ENCODE measurements around the gene ANO1.

ANO1 gene

DNA sequence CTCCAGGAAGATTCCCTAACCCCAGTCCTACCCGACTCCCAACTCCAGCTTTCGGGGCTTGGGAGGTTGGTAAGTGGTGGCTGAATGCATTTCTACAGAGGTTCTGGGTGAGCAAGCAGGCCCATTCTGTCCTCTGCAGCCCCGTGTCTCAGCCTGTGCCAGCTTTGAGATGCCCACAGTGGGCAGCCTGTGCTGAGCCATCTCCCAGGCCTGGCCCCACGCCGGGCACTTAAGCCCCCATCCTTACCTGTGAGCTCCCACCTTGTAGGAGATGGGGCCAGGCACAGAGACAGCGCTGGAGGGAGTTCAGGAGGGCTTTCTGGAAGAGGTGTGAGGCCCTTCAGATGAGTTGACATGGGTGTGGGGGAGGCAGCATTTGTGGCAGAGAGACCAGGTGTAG, 54.5 kb downstream of the ANO1 start:
- no peak overlapping the region for H3K27ac ChIP-seq
- no peak for TF ChIP-seq ZFX (IDR thresholded peaks at IDR 0.05; ENCODE audit: borderline replicate concordance)
- TF ChIP-seq, protein P1, sequence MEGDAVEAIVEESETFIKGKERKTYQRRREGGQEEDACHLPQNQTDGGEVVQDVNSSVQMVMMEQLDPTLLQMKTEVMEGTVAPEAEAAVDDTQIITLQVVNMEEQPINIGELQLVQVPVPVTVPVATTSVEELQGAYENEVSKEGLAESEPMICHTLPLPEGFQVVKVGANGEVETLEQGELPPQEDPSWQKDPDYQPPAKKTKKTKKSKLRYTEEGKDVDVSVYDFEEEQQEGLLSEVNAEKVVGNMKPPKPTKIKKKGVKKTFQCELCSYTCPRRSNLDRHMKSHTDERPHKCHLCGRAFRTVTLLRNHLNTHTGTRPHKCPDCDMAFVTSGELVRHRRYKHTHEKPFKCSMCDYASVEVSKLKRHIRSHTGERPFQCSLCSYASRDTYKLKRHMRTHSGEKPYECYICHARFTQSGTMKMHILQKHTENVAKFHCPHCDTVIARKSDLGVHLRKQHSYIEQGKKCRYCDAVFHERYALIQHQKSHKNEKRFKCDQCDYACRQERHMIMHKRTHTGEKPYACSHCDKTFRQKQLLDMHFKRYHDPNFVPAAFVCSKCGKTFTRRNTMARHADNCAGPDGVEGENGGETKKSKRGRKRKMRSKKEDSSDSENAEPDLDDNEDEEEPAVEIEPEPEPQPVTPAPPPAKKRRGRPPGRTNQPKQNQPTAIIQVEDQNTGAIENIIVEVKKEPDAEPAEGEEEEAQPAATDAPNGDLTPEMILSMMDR (IDR thresholded peaks at IDR 0.05), result no peak

DNA sequence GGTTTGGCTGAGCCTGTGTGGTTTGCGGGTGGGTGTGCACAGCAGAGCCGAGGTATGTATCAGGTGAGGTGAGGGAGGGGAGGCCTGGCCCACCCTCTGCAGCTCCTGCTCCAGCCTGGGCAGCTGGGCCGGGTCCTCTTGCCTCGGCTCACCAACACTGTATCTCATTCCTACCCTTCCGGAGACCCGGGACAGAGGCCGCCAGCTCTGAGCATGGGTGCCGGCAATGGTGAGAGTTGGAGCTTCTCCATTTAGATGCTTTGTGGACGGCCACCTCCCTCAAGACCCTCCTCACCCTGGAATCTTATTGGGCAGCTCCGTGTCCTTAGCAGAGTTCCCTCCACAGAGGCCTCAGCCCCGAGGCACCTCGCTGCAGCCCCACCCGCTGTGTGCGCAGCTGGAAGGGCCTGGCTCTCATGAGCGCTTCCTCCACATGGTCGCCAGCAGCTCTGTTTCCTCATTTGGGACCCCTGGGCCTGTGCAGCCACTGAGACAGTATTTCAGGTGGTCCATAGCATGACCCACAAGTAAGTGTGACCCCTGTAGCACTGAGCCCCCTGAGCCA, 55.7 kb downstream of the ANO1 start:
- H3K27ac ChIP-seq, result no peak overlapping the region
- no peak for TF ChIP-seq ZFX (IDR thresholded peaks at IDR 0.05; ENCODE audit: borderline replicate concordance)
- TF ChIP-seq, protein P1 (IDR thresholded peaks at IDR 0.05), result no peak

DNA sequence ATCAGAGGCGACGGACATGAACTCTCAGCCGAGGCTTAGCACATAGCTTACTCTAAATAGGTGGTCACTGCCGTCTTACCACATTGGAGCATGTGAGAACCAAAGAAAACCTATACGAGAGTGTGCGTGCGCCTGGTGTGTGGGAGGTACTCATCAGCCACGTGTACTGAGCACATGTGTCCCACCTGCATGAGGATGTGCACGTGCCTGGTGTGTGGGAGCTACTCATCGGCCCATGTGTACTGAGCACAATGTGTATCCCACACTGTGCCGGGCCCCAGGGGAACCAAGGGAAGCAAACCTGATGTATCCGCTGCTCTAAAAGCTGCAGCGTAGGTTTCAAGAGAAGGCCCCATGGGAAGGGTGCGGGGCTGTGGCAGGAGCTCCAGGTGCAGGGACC, 56.4 kb downstream of the ANO1 start:
- H3K27ac ChIP-seq, result no peak overlapping the region
- TF ChIP-seq ZFX (IDR thresholded peaks at IDR 0.05; ENCODE audit: borderline replicate concordance), result no peak
- TF ChIP-seq, protein P1 (IDR thresholded peaks at IDR 0.05), result no peak

DNA sequence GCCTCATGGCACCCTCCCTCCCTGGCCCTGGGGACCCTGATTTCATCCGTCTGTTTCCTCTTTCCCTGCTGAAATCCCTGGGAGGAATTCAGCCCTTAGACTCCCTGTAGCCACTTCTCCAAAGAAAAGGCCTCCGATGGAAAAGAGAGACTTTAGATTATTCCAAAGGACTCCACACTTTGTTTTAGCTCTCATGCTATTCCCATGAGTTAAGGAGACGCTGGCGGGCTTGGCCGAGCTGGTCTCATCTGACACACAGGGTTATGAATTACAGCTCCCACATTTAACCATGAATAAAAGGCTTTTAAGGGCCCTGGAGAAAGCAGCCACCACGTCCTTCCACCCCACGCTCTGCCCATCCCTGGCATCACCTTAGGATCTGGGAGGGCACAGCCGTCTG, 57.0 kb downstream of the ANO1 start:
- TF ChIP-seq, protein P1 (IDR thresholded peaks at IDR 0.05), result no peak
- no peak for TF ChIP-seq ZFX (IDR thresholded peaks at IDR 0.05; ENCODE audit: borderline replicate concordance)
- no peak overlapping the region for H3K27ac ChIP-seq

DNA sequence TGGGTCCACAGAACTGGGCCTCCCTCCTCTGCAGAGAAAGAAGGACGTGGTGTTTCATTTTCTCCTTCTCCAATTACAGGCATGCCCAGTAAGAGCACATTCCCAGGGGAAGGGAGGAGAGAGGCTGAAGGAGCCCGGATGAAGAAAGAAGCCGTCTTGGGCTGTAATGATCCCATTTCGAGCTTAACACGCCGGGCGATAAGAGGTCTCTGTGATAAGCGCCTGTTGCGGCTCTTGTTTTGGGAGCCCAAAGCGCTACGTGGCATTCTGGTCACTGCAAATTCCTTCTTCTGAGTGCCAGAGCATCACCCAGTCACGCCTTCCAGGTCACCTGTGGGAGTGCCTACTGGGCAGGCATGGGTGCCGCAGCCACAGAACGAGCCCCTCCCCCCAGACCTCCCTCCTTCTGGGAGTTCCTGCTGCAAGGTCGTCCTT, 57.5 kb downstream of the ANO1 start:
- TF ChIP-seq, protein P1 (IDR thresholded peaks at IDR 0.05), result no peak
- no peak for TF ChIP-seq ZFX (IDR thresholded peaks at IDR 0.05; ENCODE audit: borderline replicate concordance)

DNA sequence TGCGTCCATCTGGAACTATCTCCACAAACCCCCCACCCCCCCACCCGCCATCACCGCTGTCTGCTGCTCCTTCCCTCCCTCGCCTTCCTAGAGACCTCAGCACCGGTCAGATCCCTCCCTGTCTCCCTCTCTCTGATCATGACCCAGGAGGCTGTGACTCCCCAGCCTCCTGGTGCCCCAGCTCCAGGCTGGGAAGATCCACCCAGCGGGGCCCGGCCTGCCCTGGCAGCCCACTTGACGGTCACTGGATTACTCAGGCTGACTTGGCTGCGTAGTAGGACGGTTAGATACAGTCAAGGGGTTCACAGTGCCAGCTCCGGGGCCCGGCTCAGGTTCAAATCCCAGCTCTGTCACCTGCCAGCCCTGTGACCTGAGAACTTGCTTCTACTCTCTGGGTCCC, 59.3 kb downstream of the ANO1 start:
- TF ChIP-seq, protein P1 (IDR thresholded peaks at IDR 0.05), result no peak
- no peak for TF ChIP-seq ZFX (IDR thresholded peaks at IDR 0.05; ENCODE audit: borderline replicate concordance)
- H3K27ac ChIP-seq, result no peak overlapping the region

More for the DNA sequence above, 57.5 kb downstream of the ANO1 start:
- H3K27ac ChIP-seq, result no peak overlapping the region

DNA sequence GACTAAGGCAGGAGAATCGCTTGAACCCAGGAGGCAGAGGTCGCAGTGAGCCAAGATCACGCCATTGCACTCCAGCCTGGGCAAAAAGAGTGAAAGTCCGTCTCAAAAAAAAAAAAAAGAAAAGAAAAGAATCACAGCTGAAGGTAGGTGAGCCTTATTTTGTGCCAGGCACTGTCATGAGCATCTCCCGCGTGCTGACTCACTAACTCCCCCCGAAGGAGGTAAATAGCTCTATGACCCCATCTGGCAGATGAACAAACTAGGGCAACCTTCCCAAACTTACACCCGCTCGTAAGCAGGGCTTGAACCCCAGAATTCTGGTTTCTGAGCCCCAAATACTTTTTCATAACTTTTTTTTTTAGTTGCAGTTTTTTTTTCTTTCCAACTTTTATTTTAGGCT, 60.3 kb downstream of the ANO1 start:
- TF ChIP-seq ZFX (IDR thresholded peaks at IDR 0.05; ENCODE audit: borderline replicate concordance), result no peak
- TF ChIP-seq, protein P1 (IDR thresholded peaks at IDR 0.05), result no peak
- H3K27ac ChIP-seq, result no peak overlapping the region
